Activated effector memory CD4-positive, alpha-beta T cell treated with Interleukin-2 at 50 U/mL for 16 hours (primary cell): Measurements from ENCODE around the gene FLOT2.
"Not testable (repeated sequence)": the region's sequence is repeated elsewhere in the genome, so short reads cannot be mapped to it uniquely, and the experiment has no call there.

ENCODE experiments used
- DNase-seq: peaks from one replicate; pipeline ENCODE4 v3.0.0-alpha.2; 2020

The FLOT2 gene

GRCh38 chr17:28895794-28896447, 1.6 kb downstream of the FLOT2 start:
- DNase-seq: no peak

GRCh38 chr17:28893248-28894183, 4.0 kb downstream of the FLOT2 start:
- not testable (repeated sequence) for DNase-seq

GRCh38 chr17:28892024-28892423, 5.5 kb downstream of the FLOT2 start:
- DNase-seq: no peak

GRCh38 chr17:28891201-28891600, 6.3 kb downstream of the FLOT2 start:
- no peak for DNase-seq

GRCh38 chr17:28889996-28890395, 7.5 kb downstream of the FLOT2 start:
- no peak for DNase-seq

GRCh38 chr17:28888832-28889231, 8.7 kb downstream of the FLOT2 start:
- DNase-seq: no peak

- DNase-seq: no peak
These were observed 9.6 kb downstream of the FLOT2 start for GRCh38 chr17:28887871-28888471.

GRCh38 chr17:28885951-28886350, 11.6 kb downstream of the FLOT2 start:
- DNase-seq: no peak

- DNase-seq: no peak
These were observed 12.2 kb downstream of the FLOT2 start for GRCh38 chr17:28885363-28885762.

- DNase-seq: no peak
These were observed 13.4 kb downstream of the FLOT2 start for GRCh38 chr17:28883967-28884702.

- no peak for DNase-seq
These were observed 15.2 kb downstream of the FLOT2 start for GRCh38 chr17:28882154-28882895.

- DNase-seq: no peak
These were observed 15.9 kb downstream of the FLOT2 start for GRCh38 chr17:28881533-28882056.

- no peak for DNase-seq
These were observed 17.0 kb downstream of the FLOT2 start for GRCh38 chr17:28880572-28880945.

- no peak for DNase-seq
These were observed 17.5 kb downstream of the FLOT2 start for GRCh38 chr17:28879886-28880571.

GRCh38 chr17:28878981-28879380, 18.6 kb downstream of the FLOT2 start:
- no peak for DNase-seq

GRCh38 chr17:28878158-28878910, 19.2 kb downstream of the FLOT2 start:
- no peak for DNase-seq

- DNase-seq: not testable (repeated sequence)
These were observed 20.3 kb downstream of the FLOT2 start for GRCh38 chr17:28877150-28877711.

- DNase-seq: no peak
These were observed 21.5 kb downstream of the FLOT2 start for GRCh38 chr17:28875848-28876550.

GRCh38 chr17:28874750-28875149, 22.8 kb downstream of the FLOT2 start:
- DNase-seq: no peak

GRCh38 chr17:28873839-28874238, 23.7 kb downstream of the FLOT2 start:
- no peak for DNase-seq
